Measurements from ENCODE around the gene TES.

Gene TES

DNA sequence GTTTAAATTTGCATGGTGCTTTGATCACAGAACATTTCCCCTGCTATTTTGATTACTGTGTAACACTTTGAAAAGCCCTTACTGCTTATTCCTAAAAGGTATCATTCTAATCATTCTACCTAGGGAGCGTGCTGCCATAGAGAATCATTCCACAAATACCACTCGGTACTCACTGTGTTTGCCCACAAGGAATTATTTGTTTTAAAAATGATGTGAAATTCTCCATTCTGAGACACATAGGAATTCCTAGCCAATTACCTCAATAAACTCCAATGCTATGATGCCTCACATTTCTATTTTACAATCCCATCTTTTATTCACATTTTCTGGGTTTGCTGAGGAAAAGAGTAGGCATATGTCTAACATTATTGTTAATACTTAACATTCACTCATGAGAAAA lies 16.2 kb upstream of the TES start:
- Histone ChIP-seq H3K4me3 (ENCODE audit: low read depth in 1 of 2, low read length in 1 of 2) (no peak overlapping the region), H3K27ac (no peak overlapping the region), H3K36me3 (no peaks in the 10 kb centered on the region), H3K4me1 (ENCODE audit: control insufficient read depth in 1 of 2, insufficient read depth in 1 of 2, low read depth in 1 of 2, low read length in 1 of 2) (no peaks in the 10 kb centered on the region), H3K9me3 (no peaks in the 10 kb centered on the region), H3K27me3 (no peaks in the 10 kb centered on the region)
- TF ChIP-seq, protein P1, sequence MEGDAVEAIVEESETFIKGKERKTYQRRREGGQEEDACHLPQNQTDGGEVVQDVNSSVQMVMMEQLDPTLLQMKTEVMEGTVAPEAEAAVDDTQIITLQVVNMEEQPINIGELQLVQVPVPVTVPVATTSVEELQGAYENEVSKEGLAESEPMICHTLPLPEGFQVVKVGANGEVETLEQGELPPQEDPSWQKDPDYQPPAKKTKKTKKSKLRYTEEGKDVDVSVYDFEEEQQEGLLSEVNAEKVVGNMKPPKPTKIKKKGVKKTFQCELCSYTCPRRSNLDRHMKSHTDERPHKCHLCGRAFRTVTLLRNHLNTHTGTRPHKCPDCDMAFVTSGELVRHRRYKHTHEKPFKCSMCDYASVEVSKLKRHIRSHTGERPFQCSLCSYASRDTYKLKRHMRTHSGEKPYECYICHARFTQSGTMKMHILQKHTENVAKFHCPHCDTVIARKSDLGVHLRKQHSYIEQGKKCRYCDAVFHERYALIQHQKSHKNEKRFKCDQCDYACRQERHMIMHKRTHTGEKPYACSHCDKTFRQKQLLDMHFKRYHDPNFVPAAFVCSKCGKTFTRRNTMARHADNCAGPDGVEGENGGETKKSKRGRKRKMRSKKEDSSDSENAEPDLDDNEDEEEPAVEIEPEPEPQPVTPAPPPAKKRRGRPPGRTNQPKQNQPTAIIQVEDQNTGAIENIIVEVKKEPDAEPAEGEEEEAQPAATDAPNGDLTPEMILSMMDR (IDR thresholded peaks at IDR 0.05), result no peak

DNA sequence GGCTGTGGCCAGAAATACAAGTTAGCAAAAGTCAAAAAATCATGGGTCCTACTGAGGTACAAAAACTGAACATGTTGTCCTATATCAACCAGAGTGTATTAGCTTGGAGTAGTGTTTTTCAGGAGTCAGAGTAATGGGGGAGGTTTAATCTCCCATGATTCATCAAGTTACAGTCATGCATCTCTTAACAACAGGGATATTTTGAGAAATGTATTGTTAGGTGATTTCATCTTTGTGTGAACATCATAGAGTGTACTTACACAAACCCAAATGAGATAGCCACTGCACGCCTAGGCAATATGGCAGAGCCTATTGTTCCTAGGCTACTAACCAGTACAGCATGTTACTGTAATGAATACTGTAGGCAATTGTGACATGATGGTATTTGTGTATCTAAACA lies 14.9 kb upstream of the TES start:
- TF ChIP-seq, protein P1 (IDR thresholded peaks at IDR 0.05), result no peak
- Histone ChIP-seq H3K9me3 (no peaks in the 10 kb centered on the region), H3K4me1 (ENCODE audit: control insufficient read depth in 1 of 2, insufficient read depth in 1 of 2, low read depth in 1 of 2, low read length in 1 of 2) (no peaks in the 10 kb centered on the region), H3K27me3 (no peaks in the 10 kb centered on the region), H3K36me3 (no peaks in the 10 kb centered on the region), H3K27ac (no peak overlapping the region), H3K4me3 (ENCODE audit: low read depth in 1 of 2, low read length in 1 of 2) (no peak overlapping the region)

DNA sequence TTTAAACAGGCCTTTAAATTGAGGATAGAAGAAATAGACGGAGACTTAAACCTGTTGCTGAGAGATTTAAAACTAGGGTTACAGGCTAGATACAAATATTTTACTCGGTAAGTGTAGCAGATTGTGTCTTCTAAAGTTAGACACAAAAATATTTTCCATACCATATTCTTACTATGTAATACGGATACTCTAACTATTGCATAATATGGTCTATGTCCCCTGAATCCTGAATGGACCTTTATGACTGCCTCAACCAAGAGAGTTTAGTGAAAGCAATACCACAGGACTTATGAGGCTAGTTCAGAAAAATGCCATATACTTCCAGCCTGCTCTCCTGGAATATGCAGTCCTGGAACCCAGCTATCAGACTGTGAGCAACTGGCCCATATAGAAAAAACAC lies 13.4 kb upstream of the TES start:
- Histone ChIP-seq H3K27ac (no peak overlapping the region), H3K27me3 (no peaks in the 10 kb centered on the region), H3K9me3 (no peaks in the 10 kb centered on the region), H3K4me1 (ENCODE audit: control insufficient read depth in 1 of 2, insufficient read depth in 1 of 2, low read depth in 1 of 2, low read length in 1 of 2) (no peaks in the 10 kb centered on the region), H3K36me3 (no peaks in the 10 kb centered on the region), H3K4me3 (ENCODE audit: low read depth in 1 of 2, low read length in 1 of 2) (no peak overlapping the region)
- TF ChIP-seq, protein P1 (IDR thresholded peaks at IDR 0.05), result no peak

DNA sequence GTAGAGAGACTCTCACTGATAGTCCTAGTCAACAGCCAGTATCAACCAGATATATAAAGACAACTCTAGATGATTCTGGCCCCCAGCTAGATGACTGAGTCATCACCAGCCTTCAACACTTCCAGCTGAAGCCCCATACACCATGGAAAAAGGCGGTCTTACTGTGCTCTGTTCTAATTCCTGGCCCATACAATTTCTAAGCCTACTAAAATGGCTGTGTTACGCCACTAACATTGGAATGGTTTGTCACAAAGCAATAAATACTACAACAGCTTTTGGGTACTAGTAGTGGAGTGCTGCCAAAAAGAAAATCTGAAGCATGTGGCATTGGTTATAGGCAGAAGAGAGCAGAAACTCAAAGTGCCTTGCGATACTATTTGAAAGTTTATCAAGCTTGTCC lies 13.0 kb upstream of the TES start:
- Histone ChIP-seq H3K36me3 (no peaks in the 10 kb centered on the region), H3K27ac (no peak overlapping the region), H3K27me3 (no peaks in the 10 kb centered on the region), H3K4me3 (ENCODE audit: low read depth in 1 of 2, low read length in 1 of 2) (no peak overlapping the region), H3K4me1 (ENCODE audit: control insufficient read depth in 1 of 2, insufficient read depth in 1 of 2, low read depth in 1 of 2, low read length in 1 of 2) (no peaks in the 10 kb centered on the region), H3K9me3 (no peaks in the 10 kb centered on the region)
- TF ChIP-seq, protein P1 (IDR thresholded peaks at IDR 0.05), result no peak

DNA sequence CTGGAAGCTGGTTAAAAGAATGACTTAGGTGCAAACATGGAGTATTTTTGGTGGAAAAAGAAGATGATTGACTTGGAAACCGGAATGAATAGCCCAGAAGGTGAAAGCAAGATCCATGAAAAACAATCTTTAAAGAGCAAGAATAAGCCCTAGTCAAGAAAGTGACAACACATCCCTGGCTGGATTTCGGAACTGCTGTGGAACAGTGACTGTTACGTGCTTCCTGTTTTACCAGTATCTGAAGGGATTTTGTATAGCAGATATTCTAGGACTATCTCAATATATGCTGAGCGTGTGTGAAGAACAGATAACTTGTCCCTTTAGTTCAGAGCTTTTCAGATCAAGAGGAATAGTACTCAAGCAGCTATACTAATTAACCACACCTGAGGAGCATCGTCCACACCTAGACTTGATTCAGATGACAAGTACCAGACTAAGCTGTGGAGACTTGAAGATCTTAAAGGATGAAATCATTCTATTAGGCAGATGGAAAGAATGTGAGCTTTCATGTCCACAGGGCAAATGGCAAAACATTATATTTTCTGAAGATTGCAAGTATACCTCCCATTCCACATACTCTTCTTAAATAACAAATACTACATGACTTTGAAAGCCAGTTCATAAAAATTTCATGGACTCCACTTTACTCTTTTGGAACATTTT lies 11.5 kb upstream of the TES start:
- H3K4me1 ChIP-seq (ENCODE audit: control insufficient read depth in 1 of 2, insufficient read depth in 1 of 2, low read depth in 1 of 2, low read length in 1 of 2), result no peaks in the 10 kb centered on the region
- H3K9me3 ChIP-seq, result no peaks in the 10 kb centered on the region
- H3K4me3 ChIP-seq (ENCODE audit: low read depth in 1 of 2, low read length in 1 of 2), result no peak overlapping the region
- no peak overlapping the region for H3K27ac ChIP-seq
- TF ChIP-seq, protein P1 (IDR thresholded peaks at IDR 0.05), result no peak
- no peaks in the 10 kb centered on the region for H3K36me3 ChIP-seq
- H3K27me3 ChIP-seq, result no peaks in the 10 kb centered on the region
